K562 (cell line): Measurements from ENCODE around the gene MAP1S. TPM values are rescaled to one million over a fixed set of nuclear protein-coding genes. Genes with fewer than 3 reads are reported as not detected.

Experiments used
- ATAC-seq: fragments of 200-7000 bp; cut with Tn5 transposase; 3 replicates; pipeline ENCODE4 v1.9.1; 2020; ENCODE audit warnings: moderate library complexity
- BruUV-seq: library from RNA; stranded (reverse); fragments of 400-500 nt; replicated peaks from 2 replicates; lab custom pipeline; 2021; lab: Mats Ljungman, UMichigan
- CTCF ChIA-PET: fragments of 300-600 bp; formaldehyde crosslinking; extraction: SDS; loops from one replicate; lab custom pipeline; 2021; ENCODE audit warnings: low intra/inter-chr PET ratio; lab: Yijun Ruan, JAX
- POLR2A ChIA-PET: fragments of 300-600, 350-650 bp; sonication (Branson Sonifier 250); formaldehyde crosslinking; extraction: SDS; loops from one replicate; lab custom pipeline; 2021; ENCODE audit warnings: antibody characterized with exemption, inconsistent platforms; lab: Yijun Ruan, JAX
- DNase-seq, 4 experiments: peaks; one replicate each; pipeline versions ENCODE4 v3.0.0 to v3.0.0-alpha.2; 2011 to 2018; ENCODE audit warnings: low spot score in 3 of 4, mixed read lengths in 3 of 4; ENCODE audit errors: extremely low read depth in 1 of 4
- FAIRE-seq: peaks from 2 replicates; lab custom pipeline; 2011; peaks lifted over from hg19 to GRCh38; lab: Jason Lieb, UNC
- H2AFZ ChIP-seq: 2 replicates; pipeline ENCODE4 v1.6.0; 2011; ENCODE audit warnings: low read depth, low read length, control low read depth, inconsistent platforms
- H3K27ac ChIP-seq: fragments of 200-600 bp; 3 replicates; pipeline ENCODE4 v1.8.0; 2011; ENCODE audit warnings: low read depth, mild to moderate bottlenecking, control low read depth, inconsistent platforms, low read length, moderate library complexity, mixed read lengths; ENCODE audit errors: extremely low read depth
- H3K27me3 ChIP-seq, 2 experiments: fragments of 300-600 bp in 1 of 2; 2 replicates in 1 of 2; 3 replicates in 1 of 2; pipeline versions ENCODE4 v1.6.0 to v1.8.0; 2011; ENCODE audit warnings: inconsistent platforms in 2 of 2, low read length in 2 of 2, mild to moderate bottlenecking in 1 of 2, mixed read lengths in 1 of 2, moderate library complexity in 1 of 2; ENCODE audit not compliant: control insufficient read depth in 2 of 2, insufficient read depth in 2 of 2
- H3K36me3 ChIP-seq: fragments of 300-600 bp; 3 replicates; pipeline ENCODE4 v1.8.0; 2011; ENCODE audit warnings: mild to moderate bottlenecking, low read length, inconsistent platforms; ENCODE audit not compliant: control insufficient read depth, insufficient read depth
- H3K4me1 ChIP-seq, 2 experiments: fragments of 200-600 bp in 1 of 2; replicated peaks in 1 of 2; 2 replicates in 1 of 2; 3 replicates in 1 of 2; pipeline versions ENCODE4 v1.5.1 to v1.8.0; 2011; ENCODE audit warnings: inconsistent platforms in 2 of 2, low read length in 2 of 2, mild to moderate bottlenecking in 1 of 2, mixed read lengths in 1 of 2, moderate library complexity in 1 of 2; ENCODE audit not compliant: control insufficient read depth in 2 of 2, insufficient read depth in 2 of 2
- H3K4me2 ChIP-seq: 2 replicates; pipeline ENCODE4 v1.6.1; 2011; ENCODE audit warnings: low read length, control low read depth, inconsistent platforms, mixed read lengths; ENCODE audit not compliant: insufficient read depth
- H3K4me3 ChIP-seq: fragments of 200-600 bp; sonication (generic), shearing (Covaris generic); 2 replicates; pipeline ENCODE4 v1.5.1; 2016; ENCODE audit warnings: control low read depth, inconsistent platforms
- H3K79me2 ChIP-seq: fragments of 200-600 bp; 3 replicates; pipeline ENCODE4 v1.8.0; 2011; ENCODE audit warnings: low read length, inconsistent platforms; ENCODE audit not compliant: control insufficient read depth, insufficient read depth
- H3K9ac ChIP-seq, 2 experiments: 2 replicates each; pipeline versions ENCODE4 v1.6.0 to v1.6.1; 2011; ENCODE audit warnings: low read depth in 2 of 2, low read length in 2 of 2, control low read depth in 1 of 2, inconsistent platforms in 1 of 2, mild to moderate bottlenecking in 1 of 2, mixed read lengths in 1 of 2; ENCODE audit not compliant: insufficient read depth in 1 of 2
- H3K9me1 ChIP-seq: one replicate; pipeline ENCODE4 v1.6.0; 2011; ENCODE audit warnings: inconsistent platforms, mild to moderate bottlenecking, low read length, moderate library complexity; ENCODE audit not compliant: control insufficient read depth, insufficient read depth
- H3K9me3 ChIP-seq: replicated peaks from 2 replicates; pipeline ENCODE4 v1.5.1; 2011; ENCODE audit warnings: low read depth, low read length, inconsistent platforms; ENCODE audit not compliant: control insufficient read depth, insufficient read depth
- H4K20me1 ChIP-seq: replicated peaks from 2 replicates; pipeline ENCODE4 v1.6.1; 2011; ENCODE audit warnings: low read length, inconsistent platforms, mixed read lengths; ENCODE audit not compliant: control insufficient read depth, insufficient read depth
- AFF1 ChIP-seq, 2 experiments: fragments of 450-650 bp; IDR thresholded peaks; 2 replicates each; pipeline ENCODE4 v1.6.1; 2018; ENCODE audit warnings: mild to moderate bottlenecking in 2 of 2, low read depth in 1 of 2; ENCODE audit not compliant: partially characterized antibody in 2 of 2
- MCM2 ChIP-seq: fragments of 450-650 bp; IDR thresholded peaks from 2 replicates; pipeline ENCODE4 v1.6.1; 2017; ENCODE audit warnings: low read depth, mild to moderate bottlenecking
- MXD1 ChIP-seq: fragments of 250-450 bp; sonication (Bioruptor Pico); IDR thresholded peaks from 2 replicates; pipeline ENCODE4 v1.8.0; 2021; ENCODE audit warnings: borderline replicate concordance, mild to moderate bottlenecking, moderate library complexity; ENCODE audit not compliant: poor library complexity, severe bottlenecking
- NFYB ChIP-seq: IDR thresholded peaks from 2 replicates; pipeline ENCODE4 v1.6.1; 2011; ENCODE audit warnings: mild to moderate bottlenecking, moderate library complexity; ENCODE audit not compliant: insufficient read length; ENCODE audit errors: extremely low read depth
- NR3C1 ChIP-seq: sonication (generic); formaldehyde crosslinking; IDR thresholded peaks from 2 replicates; pipeline ENCODE4 v1.8.1; 2022; ENCODE audit warnings: missing genetic modification reagents
- POLR2G ChIP-seq: fragments of 200-400 bp; formaldehyde crosslinking; IDR thresholded peaks from 2 replicates; pipeline ENCODE4 v1.6.1; 2017; ENCODE audit warnings: low read depth, mild to moderate bottlenecking, antibody characterized with exemption, low read length, moderate library complexity
- RBFOX2 ChIP-seq: fragments of 200-400 bp; formaldehyde crosslinking; IDR thresholded peaks from 2 replicates; pipeline ENCODE4 v1.6.1; 2017; ENCODE audit warnings: low read depth, mild to moderate bottlenecking, low read length, moderate library complexity
- TAF9B ChIP-seq: fragments of 450-650 bp; IDR thresholded peaks from 2 replicates; pipeline ENCODE4 v1.6.1; 2018; ENCODE audit warnings: mild to moderate bottlenecking; ENCODE audit not compliant: partially characterized antibody
- ZFP91 ChIP-seq: sonication (generic); formaldehyde crosslinking; IDR thresholded peaks from 2 replicates; pipeline ENCODE4 v1.8.0; 2022; ENCODE audit warnings: mild to moderate bottlenecking, missing genetic modification reagents
- ZNF449 ChIP-seq: fragments of 250-450 bp; sonication (Bioruptor Pico); IDR thresholded peaks from 2 replicates; pipeline ENCODE4 v1.8.0; 2022; ENCODE audit warnings: moderate library complexity, mild to moderate bottlenecking, inconsistent platforms
- ZNF707 ChIP-seq: fragments of 250-450 bp; sonication (Bioruptor Pico); conservative IDR thresholded peaks from 2 replicates; pipeline ENCODE4 v1.8.0; 2022; ENCODE audit warnings: inconsistent platforms, mild to moderate bottlenecking, moderate library complexity
- WGBS: fragments of 100-300 bp; shearing (Covaris generic); methylation state at CpG from one replicate; pipeline ENCODE4 v1.1.6; 2016; ENCODE audit warnings: low coverage, mixed read lengths; ENCODE audit not compliant: insufficient coverage; ENCODE audit errors: missing lambda C conversion rate; 5-methylcytosine and 5-hydroxymethylcytosine counted together
- in situ Hi-C: fragments of 300-500 bp; cut with MboI; formaldehyde crosslinking; loops from 4 replicates; pipeline ENCODE4 v1.15.0; 2018; ENCODE audit warnings: inconsistent platforms, mixed read lengths
- intact Hi-C: fragments of 100-400 bp; cut with micrococcal nuclease; formaldehyde crosslinking; loops from 2 replicates; pipeline ENCODE4 v1.14.2; 2022
- polyA plus RNA-seq, 8 experiments: library from polyadenylated mRNA; depleted of rRNA in 4 of 8; stranded (reverse) in 5 of 8; unstranded in 3 of 8; fragments of >200 nt; fragmentation: Nextera tagmentation in 2 of 8; fragmentation: Illumina TruSeq in 1 of 8; extraction: Ambion mirVana in 2 of 8; extraction: Trizol in 1 of 8; gene quantifications; 2 replicates each; pipeline versions ENCODE4 v1.2.1 to v1.2.3, GENCODE V29; 2011 to 2014; ENCODE audit warnings: inconsistent platforms in 1 of 8, missing spikeins in 1 of 8
- total RNA-seq, 7 experiments: library from RNA; depleted of rRNA in 6 of 7; stranded (reverse); fragments of >200 nt in 6 of 7; fragmentation: Illumina TruSeq in 2 of 7; extraction: Trizol in 2 of 7; gene quantifications; 2 replicates each; pipeline versions ENCODE4 v1.2.1 to v1.2.3, GENCODE V29; 2011 to 2021; ENCODE audit warnings: low replicate concordance in 1 of 7

MAP1S gene
- total and polyA plus RNA-seq, 9 of the 15 experiments (the other 6 are each of a cell fraction or from before 2014, with no cell fraction given), result 2.0 to 81.0 (median 9.5) TPM

- no peak for TF ChIP-seq ZFP91
Measured at GRCh38 chr19:17733127-17733526, 13.8 kb downstream of the MAP1S start (continued).

- no peaks in the 10 kb centered on the region for H3K9me3 ChIP-seq
- WGBS, result 96% methylated on average over 11 of the region's 16 CpGs
- peaks cover 8% of the 10 kb centered on the region for H3K79me2 ChIP-seq
- H3K36me3 ChIP-seq, result peaks cover 71% of the 10 kb centered on the region
- ChIA-PET POLR2A (interaction anchor here (0.6 to 1.4 kb wide), 3 partner anchors 16 to 318 kb away, joined by 3 to 6 read pairs (median 3); partner anchors contain the start of gene FCHO1), CTCF (no interaction called here)
- no peaks in the 10 kb centered on the region for H3K27me3 ChIP-seq
- H3K27ac ChIP-seq, result no peak overlapping the region
- H3K4me2 ChIP-seq, result no peak overlapping the region
- no peaks in the 10 kb centered on the region for H3K9me1 ChIP-seq
- FAIRE-seq (no peak), ATAC-seq (no peak), DNase-seq (no peak)
- intact Hi-C loops, result no loop called here
- peaks cover 14 to 26% of the 10 kb centered on the region in 2 experiments; a peak in 4 of 5 replicates for H3K4me1 ChIP-seq
- in situ Hi-C loops, result no loop called here
- TF ChIP-seq NR3C1, result no peak
- TF ChIP-seq MCM2, result no peak
- no peak for TF ChIP-seq NFYB
- TF ChIP-seq AFF1 (IDR thresholded peaks at IDR 0.05; ENCODE audit: low read depth in 1 of 2, partially characterized antibody in 2 of 2), result no peak
- TF ChIP-seq POLR2G, result peak; percentile 33; the same call in 1 of the 2 replicates
- TF ChIP-seq TAF9B, result no peak
- 0 out of 2 replicates have a peak, but pooled peaks have one; percentile 27 for TF ChIP-seq RBFOX2
- no peak for TF ChIP-seq ZNF707
- no peak for TF ChIP-seq ZNF449
- TF ChIP-seq MXD1 (CRISPR knock-in tag), result no peak
- no peak overlapping the region for H2AFZ ChIP-seq
- no TSS peak for BruUV-seq
- peak overlapping the region in 1 of 2 experiments; percentile 35; a peak in 1 of 4 replicates for H3K9ac ChIP-seq
- H4K20me1 ChIP-seq, result 0 out of 2 replicates have a peak, but pooled peaks cover 4% of the 10 kb centered on the region
- no peak overlapping the region for H3K4me3 ChIP-seq
Measured at GRCh38 chr19:17734146-17734545, 14.9 kb downstream of the MAP1S start.
